Stimulated activated CD8-positive, alpha-beta memory T cell treated with anti-CD3 and anti-CD28 coated beads, Interleukin-7, amount 100 ng/mL, for 4 hours (primary cell): ENCODE results near the gene ARMC2.
"Not testable (repeated sequence)": the region's sequence is repeated elsewhere in the genome, so short reads cannot be mapped to it uniquely, and the experiment has no call there.

Source experiments
- DNase-seq, 2 donors: peaks; one replicate each; pipeline ENCODE4 v3.0.0-alpha.2; 2020; ENCODE audit warnings: low read depth in 2 of 2

ARMC2 gene

GRCh38 chr6:108952776-108953486 is 104.7 kb downstream of the ARMC2 start:
- DNase-seq: no peak

DNA sequence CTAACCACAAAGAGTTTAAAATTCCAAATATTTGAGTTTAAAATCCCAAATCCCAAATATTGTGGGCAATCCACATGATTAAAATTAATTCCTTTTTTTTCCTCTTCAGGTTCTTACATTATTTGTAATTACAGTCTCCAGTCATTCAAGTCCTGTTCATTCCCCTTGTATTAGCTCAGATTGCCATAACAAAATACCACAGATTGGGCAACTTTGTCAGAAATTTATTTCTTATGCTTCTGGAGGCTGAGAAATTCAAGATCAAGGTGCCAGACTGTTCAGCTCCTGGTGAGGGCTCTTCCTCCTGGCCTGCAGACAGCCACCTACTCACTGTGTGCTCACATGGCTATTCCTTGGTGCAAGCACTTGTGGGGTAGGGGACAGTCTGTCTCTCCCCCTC is 105.5 kb downstream of the ARMC2 start:
- DNase-seq: no peak

DNA sequence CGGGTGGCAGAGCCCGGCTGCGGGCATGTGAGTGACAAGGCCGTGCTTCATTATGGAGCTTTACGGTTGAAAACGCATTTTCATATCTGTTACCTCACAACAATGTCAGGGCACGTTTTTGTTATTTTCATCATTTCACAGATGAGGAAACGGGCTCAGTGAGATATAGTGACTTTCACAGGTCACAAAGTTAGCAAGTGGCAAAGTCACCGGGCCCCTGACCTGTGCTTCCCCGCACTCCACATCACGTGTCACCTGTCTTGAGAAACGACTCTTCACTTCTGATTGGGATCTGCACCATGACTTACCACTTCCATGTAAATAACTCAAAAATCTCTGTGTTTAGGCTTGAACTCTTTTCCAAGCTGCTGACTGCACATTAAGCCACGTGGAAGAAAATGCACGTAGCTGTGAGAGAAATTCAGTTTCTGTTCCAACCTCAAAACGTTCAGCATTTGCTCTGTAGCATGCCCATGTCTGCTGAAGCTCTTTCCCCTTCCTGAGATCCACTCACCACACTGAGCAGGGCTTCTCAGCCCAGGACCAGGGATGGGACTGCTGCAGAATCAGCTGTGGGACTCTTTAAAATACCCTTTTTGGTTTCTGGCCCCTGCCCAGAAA is 107.2 kb downstream of the ARMC2 start:
- no peak for DNase-seq

GRCh38 chr6:108957221-108957620 is 109.0 kb downstream of the ARMC2 start:
- no peak for DNase-seq

- no peak for DNase-seq
These were observed 110.9 kb downstream of the ARMC2 start for GRCh38 chr6:108958900-108959770.

DNA sequence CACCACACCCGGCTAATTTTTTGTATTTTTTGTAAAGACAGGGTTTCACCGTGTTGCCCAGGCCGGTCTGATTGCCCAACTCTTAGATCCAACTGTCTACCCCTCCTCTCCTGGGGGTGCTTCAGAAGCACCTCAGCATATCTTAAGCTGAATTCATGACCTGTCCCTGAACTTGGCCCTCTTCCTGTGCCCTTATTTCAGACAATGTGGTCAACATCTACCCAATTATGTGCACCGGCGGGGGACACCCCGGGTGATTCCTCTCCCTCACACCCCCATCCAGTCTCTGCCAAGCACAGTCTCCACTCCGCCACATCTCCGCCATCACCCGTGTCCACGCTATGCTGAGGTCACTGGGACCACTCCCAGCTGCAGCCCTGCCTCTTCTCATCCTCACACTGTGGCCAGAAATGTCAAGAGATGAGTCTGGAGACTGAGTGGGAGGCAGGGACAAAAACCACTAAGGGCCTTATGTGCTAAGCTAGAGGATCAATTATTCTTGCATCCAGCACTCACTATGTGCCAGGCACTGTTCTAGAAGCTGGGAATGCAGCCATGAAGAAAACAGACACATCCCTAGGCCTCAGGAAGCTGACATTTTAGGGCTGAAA is 111.9 kb downstream of the ARMC2 start:
- no peak for DNase-seq

- DNase-seq: no peak
These were observed 112.4 kb downstream of the ARMC2 start for GRCh38 chr6:108960601-108961000.

DNA sequence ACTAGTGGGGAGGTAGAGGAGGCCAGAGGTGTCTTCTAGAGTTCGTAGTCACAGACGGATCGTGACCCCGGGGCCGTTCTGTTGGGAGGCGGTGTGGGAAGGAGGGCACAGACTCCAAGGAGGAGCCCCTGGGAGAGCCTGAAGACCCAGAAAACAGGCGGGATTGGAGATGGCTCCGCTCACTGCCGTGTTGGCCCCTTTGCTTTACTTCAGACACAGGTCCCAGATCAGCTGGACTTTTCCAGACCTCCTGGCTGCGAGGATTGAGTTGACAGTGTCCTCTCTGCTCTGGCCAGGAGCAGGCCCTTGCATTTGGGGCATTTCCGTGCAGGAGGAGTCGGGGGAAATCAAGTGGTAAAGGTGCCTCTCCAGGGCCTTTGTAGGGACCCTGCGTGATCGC is 112.9 kb downstream of the ARMC2 start:
- no peak for DNase-seq

DNA sequence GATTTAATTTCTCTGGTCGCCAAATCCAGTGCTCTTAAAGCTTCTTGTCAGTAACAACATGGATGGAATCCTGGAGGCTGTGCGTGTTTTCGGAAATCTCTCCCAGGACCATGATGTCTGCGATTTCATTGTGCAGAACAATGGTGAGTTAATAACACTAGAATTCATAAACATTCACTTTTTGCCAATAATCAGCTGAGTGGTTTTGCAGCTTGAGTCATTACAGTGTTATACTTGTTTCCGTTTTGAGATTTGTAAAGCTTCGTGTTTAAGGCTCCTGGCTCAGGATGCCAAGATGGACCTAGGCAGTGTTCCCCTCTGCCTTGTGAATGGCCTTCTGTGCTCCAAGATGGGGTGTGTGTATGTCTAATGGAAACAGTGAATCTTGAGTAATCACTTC is 113.8 kb downstream of the ARMC2 start:
- DNase-seq: no peak

DNA sequence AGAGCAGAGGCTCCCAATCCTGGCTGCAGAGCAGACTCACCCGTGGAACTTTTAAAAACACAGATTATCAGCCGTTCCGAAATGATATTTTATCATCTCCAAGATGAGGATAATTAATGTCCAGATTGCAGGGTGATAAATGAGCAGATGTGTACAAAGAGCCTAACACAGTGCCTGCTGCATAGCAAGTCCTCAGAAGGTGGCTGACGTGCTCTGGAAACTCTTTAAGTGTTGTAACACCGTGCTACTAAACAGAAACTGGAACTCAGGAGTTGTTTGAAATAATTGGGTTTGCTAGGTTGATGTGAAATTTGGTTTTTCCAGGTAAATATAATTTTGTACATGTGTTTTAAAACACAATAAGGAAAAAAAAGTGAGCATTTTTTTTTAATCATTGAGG is 118.0 kb downstream of the ARMC2 start:
- no peak for DNase-seq

DNA sequence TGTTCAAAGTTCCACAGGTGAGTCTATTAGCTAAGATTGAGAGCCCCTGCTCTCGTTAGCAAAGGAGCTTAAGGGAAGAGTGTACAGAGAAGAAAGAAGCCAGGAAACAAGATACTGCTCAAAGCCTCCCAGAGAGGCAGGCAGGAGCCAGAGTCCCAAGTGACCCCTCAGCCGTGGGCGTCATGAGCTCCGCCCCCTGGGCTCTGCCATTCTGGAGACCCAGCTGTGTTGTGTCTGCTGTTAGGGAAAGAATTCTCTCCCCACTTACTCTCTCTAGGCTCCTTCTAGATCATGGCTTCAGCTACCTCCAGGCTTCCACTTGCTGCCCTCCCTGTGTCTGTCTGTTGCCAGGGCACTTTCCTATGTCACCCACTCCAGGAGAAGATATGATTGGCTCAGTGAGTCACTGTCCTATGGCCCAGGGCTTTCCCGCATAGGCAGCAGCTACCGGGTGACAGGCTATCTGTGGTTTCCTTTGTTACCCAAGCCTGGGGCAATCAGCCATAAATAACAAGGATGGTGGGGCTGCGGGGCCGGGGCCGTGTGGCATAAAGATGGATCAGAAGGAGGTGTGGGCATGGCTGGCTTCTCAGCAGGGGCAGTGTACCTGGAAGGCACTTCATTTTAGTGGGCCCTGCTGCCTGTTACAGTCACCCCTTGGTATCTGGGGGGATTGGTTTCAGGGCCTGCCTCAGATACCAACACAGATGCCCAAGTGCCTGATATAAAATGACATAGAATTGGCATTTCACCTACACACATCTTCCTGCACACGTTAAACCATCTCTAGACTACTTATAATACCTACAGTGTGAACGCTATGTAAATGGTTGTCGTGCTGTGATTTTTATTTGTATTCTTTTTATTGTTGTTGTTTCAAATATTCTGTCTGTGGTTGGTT is 118.9 kb downstream of the ARMC2 start:
- peak in 1 of 2 donors; percentile 26 for DNase-seq

DNA sequence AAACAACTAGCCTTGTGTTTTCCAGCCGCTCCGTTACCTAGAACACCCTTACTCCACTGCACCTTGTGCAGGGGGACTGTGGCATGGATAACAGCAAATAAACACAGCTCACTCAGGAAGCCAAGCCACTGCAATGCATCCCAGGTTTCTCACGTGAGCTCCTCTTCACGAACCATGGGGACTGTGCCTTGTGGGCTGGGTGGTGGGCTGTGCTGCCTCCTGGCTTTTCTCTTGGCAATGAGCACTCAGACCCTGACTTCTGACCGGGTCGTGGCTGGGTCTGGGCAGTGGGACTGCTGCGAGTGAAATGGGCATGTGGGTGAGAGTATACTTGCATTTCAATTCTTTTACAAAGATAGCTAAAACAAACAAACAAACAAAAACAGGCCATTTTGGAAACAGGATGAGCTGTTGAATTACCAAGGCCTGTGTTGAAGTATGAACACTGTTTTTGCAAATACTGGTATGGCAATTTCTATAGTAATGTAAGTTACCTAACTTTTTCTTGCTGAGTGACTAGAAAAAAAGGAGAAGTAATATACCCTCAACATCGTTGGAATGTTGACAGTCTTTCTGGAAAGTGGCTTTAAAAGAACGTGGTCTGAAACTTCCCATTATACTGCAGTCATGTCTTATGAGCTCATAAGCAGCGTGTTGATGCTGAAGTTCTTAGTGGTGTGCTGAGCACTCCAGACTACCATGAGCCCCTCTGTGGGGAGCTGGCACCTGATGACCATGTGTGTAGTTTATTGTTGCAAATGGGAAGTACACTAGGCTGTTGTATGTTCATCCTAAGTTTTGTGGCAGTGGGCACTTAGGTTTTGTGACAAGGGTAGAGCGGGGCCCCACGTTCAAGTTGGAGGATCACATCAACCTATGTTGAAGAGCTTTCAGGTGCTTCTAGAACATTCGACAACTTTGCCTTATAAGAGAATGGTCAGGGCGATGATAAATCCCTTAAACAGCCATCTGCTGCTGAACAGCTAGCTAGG is 120.4 kb downstream of the ARMC2 start:
- DNase-seq: no peak

DNA sequence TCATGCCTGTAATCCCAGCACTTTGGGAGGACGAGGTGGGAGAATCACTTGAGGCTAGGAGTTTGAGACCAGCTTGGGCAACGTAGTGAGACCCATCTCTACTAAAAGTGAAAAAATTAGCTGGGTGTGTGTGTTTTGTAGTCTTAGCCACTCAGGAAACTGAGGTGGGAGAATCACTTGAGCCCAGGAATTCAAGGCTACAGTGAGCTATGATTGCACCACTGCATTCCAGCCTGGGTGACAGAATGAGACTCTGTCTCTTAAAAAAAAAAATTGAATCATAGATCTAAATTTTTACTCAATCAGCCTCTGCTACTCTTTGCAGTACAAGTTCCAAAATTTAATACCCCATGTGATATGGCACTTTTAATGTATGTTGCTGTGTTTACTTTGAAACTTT is 121.6 kb downstream of the ARMC2 start:
- no peak for DNase-seq

- DNase-seq: no peak
These were observed 126.0 kb downstream of the ARMC2 start for GRCh38 chr6:108974201-108974600.

DNA sequence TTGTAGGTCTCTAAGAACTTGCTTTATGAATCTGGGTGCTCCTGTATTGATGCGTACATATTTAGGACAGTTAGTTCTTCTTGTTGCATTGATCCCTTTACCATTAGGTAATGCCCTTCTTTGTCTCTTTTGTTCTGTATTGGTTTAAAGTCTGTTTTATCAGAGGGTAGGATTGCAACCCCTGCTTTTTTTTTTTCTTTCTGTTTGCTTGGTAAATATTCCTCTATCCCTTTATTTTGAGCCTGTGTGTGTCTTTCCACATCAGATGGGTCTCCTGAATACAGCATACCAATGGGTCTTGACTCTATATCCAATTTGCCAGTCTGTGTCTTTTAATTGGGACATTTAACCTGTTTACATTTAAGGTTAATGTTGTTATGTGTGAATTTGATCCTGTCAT is 130.4 kb downstream of the ARMC2 start:
- not testable (repeated sequence) for DNase-seq

DNA sequence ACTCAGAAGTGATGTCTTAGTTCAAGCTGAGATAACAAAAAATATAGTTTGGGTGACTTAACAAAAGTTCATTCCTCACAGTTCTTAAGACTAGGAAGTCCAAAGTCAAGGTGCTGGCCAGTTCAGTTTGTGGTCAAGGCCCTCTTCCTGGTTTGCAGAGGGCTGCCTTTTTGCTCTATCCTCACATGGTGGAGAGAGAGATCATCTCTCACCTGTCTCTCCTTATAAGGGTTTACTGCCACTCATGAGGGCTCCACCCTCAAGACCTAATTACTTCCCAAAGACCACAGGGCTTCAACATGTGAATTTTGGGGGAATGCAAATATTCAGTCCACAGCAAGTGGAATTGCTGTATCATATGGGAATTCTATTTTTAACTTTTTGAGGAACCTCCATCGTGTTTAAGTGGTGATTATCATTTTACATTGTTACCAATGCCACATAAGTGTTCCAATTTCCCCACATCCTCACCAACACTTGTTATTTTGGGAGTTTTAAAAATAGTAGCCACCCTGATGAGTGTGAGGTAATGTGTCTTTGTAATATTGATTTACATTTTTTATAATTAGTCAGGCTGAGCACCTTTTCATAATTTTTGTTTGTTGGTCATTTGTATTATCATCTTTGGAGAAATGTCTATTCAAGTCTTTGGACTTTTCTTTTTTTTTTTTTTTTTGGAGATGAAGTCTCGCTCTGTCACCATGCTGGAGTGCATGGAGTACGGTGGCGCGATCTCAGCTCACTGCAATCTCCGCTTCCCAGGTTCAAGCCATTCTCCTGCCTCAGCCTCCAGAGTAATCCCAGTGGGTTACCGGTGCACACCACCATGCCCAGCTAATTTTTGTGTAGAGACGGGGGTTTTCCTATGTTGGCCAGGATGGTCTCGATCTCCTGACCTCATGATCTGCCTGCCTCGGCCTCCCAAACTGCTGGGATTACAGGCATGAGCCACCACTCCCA is 134.2 kb downstream of the ARMC2 start:
- DNase-seq: no peak

- DNase-seq: no peak
These were observed 134.9 kb downstream of the ARMC2 start for GRCh38 chr6:108983151-108983550.

DNA sequence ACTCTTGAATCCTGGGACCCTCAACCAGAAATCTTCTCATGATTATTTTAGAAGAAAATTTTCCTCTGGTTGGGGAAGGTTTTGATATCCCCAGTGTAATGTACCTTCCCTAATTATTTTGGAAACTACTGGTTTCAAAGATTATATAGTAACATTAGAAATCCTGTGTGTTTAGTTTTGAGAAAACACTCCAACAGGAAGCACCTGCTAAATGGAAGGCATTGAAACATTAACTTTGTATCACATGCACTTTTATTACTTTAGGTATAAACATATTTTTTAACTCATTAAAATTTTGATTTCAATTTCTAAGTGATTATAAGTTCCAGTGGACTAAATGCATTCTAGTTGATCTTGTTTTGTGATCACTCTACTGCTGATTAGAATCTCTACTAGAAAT is 137.1 kb downstream of the ARMC2 start:
- DNase-seq: no peak

GRCh38 chr6:108987156-108987555 is 138.9 kb downstream of the ARMC2 start:
- no peak for DNase-seq
